Esophagus muscularis mucosa (tissue), 4 donors: ENCODE measurements around the gene VPS41. TPM values are rescaled to one million over a fixed set of nuclear protein-coding genes. Genes with fewer than 3 reads are reported as not detected.

ENCODE experiments used
- DNase-seq: peaks from one replicate; pipeline ENCODE4 v3.0.0-alpha.2; 2017; ENCODE audit errors: extremely low spot score
- H3K27ac ChIP-seq, 4 donors: fragments of 200-600 bp; sonication (generic); replicated peaks in 1 of 4; 1 replicate in 3 of 4; 2 replicates in 1 of 4; pipeline ENCODE4 v1.5.1; 2016 to 2019; ENCODE audit warnings: mild to moderate bottlenecking in 1 of 4
- H3K27me3 ChIP-seq, 4 donors: fragments of 200-600 bp; sonication (generic); one replicate each; pipeline versions ENCODE4 v1.5.1 to v1.6.0; 2016 to 2019
- H3K36me3 ChIP-seq, 4 donors: fragments of 200-600 bp; sonication (generic); one replicate each; pipeline ENCODE4 v1.5.1; 2016 to 2019
- H3K4me1 ChIP-seq, 4 donors: fragments of 200-600 bp; sonication (generic); one replicate each; pipeline ENCODE4 v1.5.1; 2016 to 2019
- H3K4me3 ChIP-seq, 4 donors: fragments of 200-600 bp; sonication (generic); 1 replicate in 2 of 4; 2 replicates in 2 of 4; pipeline ENCODE4 v1.5.1; 2016 to 2019; ENCODE audit warnings: mild to moderate bottlenecking in 4 of 4, moderate library complexity in 1 of 4
- H3K9me3 ChIP-seq, 4 donors: fragments of 200-600 bp; sonication (generic); 1 replicate in 3 of 4; 2 replicates in 1 of 4; pipeline ENCODE4 v1.5.1; 2016 to 2019
- EP300 ChIP-seq: sonication (generic); formaldehyde crosslinking; IDR thresholded peaks from one replicate; pipeline ENCODE4 v1.6.1; 2017; ENCODE audit warnings: antibody characterized with exemption
- POLR2A ChIP-seq: fragments of 450-650 bp; IDR thresholded peaks from one replicate; pipeline ENCODE4 v1.6.1; 2017; ENCODE audit warnings: antibody characterized with exemption, moderate library complexity, mild to moderate bottlenecking, low read depth
- POLR2AphosphoS5 ChIP-seq, 2 donors: sonication (generic); formaldehyde crosslinking; IDR thresholded peaks; one replicate each; pipeline ENCODE4 v1.6.1; 2017; ENCODE audit warnings: antibody characterized with exemption in 2 of 2
- WGBS: methylation state at CpG from one replicate; pipeline ENCODE4 v1.1.5; 2018; 5-methylcytosine and 5-hydroxymethylcytosine counted together
- intact Hi-C: fragments of 100-400 bp; cut with DNase I; formaldehyde crosslinking; loops from one replicate; pipeline ENCODE4 v1.15.1; 2023
- total RNA-seq, 4 donors: library from RNA; depleted of rRNA; stranded (reverse); fragments of >200 nt; gene quantifications; one replicate each; pipeline versions ENCODE4 v1.1.0 to v1.2.1, GENCODE V29; 2016
- TF ChIP-seq, protein P1 (sequence below), 3 experiments: fragments of 200-600 bp in 2 of 3; fragments of 450-650 bp in 1 of 3; sonication (generic) in 2 of 3; IDR thresholded peaks; one replicate each; pipeline ENCODE4 v1.5.1; 2017 to 2019; ENCODE audit warnings: antibody characterized with exemption in 3 of 3, mild to moderate bottlenecking in 2 of 3, moderate library complexity in 1 of 3

The VPS41 gene
- total RNA-seq, 4 donors from 2014 or later: 32.0 to 50.3 (median 32.9) TPM

DNA sequence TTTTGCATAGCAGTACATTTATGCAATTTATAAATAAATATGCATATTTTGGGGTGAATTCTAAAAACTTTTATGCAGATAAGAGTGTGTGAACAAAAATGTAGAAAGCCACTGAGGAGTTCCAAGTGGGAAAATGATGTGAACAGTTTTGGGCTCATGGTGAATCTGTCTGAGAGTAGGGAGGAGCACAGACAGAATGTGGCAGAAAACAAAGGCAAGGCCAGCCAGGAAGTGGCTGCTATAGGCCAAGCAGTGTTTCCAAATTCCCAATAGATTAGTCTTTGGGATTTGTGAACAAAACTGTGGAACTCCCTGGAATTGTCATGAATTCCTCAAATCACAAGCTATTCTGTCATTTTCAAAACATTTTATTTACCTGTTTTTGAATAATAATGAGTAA, 204.2 kb downstream of the VPS41 start:
- intact Hi-C loops: no loop called here
- TF ChIP-seq POLR2A (no peak), POLR2AphosphoS5 (IDR thresholded peaks at IDR 0.05) (no peak), EP300 (no peak)
- TF ChIP-seq, protein P1, sequence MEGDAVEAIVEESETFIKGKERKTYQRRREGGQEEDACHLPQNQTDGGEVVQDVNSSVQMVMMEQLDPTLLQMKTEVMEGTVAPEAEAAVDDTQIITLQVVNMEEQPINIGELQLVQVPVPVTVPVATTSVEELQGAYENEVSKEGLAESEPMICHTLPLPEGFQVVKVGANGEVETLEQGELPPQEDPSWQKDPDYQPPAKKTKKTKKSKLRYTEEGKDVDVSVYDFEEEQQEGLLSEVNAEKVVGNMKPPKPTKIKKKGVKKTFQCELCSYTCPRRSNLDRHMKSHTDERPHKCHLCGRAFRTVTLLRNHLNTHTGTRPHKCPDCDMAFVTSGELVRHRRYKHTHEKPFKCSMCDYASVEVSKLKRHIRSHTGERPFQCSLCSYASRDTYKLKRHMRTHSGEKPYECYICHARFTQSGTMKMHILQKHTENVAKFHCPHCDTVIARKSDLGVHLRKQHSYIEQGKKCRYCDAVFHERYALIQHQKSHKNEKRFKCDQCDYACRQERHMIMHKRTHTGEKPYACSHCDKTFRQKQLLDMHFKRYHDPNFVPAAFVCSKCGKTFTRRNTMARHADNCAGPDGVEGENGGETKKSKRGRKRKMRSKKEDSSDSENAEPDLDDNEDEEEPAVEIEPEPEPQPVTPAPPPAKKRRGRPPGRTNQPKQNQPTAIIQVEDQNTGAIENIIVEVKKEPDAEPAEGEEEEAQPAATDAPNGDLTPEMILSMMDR (IDR thresholded peaks at IDR 0.05): no peak
- Histone ChIP-seq H3K27me3 (peaks cover 0 to 12% (median 0%) of the 10 kb centered on the region in 4 donors), H3K27ac (no peak overlapping the region), H3K4me1 (no peaks in the 10 kb centered on the region), H3K9me3 (no peaks in the 10 kb centered on the region), H3K36me3 (no peaks in the 10 kb centered on the region), H3K4me3 (no peak overlapping the region)
- no peak for DNase-seq

DNA sequence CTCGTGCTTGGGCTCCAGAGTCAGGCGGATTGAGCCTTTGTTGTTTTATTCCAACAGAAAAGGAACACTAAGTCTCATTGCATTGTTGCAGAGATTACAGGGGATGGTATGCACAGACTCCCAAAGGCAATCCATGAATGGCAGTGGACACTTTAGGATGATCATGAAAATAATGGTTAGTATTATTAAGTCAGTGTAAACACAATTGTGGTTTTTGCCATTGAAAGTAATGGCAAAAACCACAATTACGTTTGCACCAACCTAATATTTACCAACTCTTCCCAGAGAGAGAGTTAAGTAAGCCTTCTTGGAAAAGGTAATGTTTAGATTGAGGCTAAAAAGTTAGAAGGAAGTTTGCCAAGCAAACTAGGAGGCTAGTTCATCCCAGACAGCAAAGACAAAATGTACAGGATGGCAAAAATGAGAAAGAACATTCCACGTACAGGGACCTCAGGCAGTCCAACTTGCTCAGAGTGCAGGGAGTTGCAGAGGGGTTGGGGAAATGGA, 204.9 kb downstream of the VPS41 start:
- TF ChIP-seq EP300: no peak
- no peak for TF ChIP-seq POLR2AphosphoS5 (IDR thresholded peaks at IDR 0.05)
- TF ChIP-seq, protein P1 (IDR thresholded peaks at IDR 0.05): no peak
- no peak for TF ChIP-seq POLR2A
- peaks cover 0 to 12% (median 0%) of the 10 kb centered on the region in 4 donors for H3K27me3 ChIP-seq
- no peak overlapping the region for H3K4me3 ChIP-seq
- DNase-seq: no peak
- no peaks in the 10 kb centered on the region for H3K9me3 ChIP-seq
- intact Hi-C loops: no loop called here
- H3K36me3 ChIP-seq: no peaks in the 10 kb centered on the region
- 55% methylated on average over 4 of the region's 4 CpGs for WGBS
- H3K27ac ChIP-seq: no peak overlapping the region
- no peaks in the 10 kb centered on the region for H3K4me1 ChIP-seq

DNA sequence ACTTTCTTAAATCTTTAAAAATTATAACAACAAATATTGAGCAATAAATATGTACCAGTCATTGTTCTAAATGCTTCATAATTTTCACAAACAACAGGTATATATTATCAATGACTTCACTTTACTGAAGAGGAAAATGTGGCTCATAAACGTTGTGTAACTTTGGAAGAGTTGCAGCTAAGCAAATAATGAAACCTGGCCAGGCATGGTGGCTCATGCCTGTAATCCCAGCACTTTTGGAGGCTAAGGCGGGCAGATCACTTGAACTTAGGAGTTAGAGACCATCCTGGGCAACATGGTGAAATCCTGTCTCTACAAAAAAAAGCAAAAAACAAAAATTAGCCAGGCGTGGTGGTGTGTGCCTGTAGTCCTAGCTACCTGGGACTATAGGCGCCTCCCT, 205.9 kb downstream of the VPS41 start:
- no peak overlapping the region for H3K27ac ChIP-seq
- peaks cover 0 to 8% (median 0%) of the 10 kb centered on the region in 4 donors for H3K27me3 ChIP-seq
- H3K9me3 ChIP-seq: no peaks in the 10 kb centered on the region
- H3K36me3 ChIP-seq: no peaks in the 10 kb centered on the region
- no peaks in the 10 kb centered on the region for H3K4me1 ChIP-seq
- no peak overlapping the region for H3K4me3 ChIP-seq
- TF ChIP-seq, protein P1 (IDR thresholded peaks at IDR 0.05): no peak
- TF ChIP-seq POLR2A: no peak
- TF ChIP-seq POLR2AphosphoS5 (IDR thresholded peaks at IDR 0.05): no peak
- no peak for TF ChIP-seq EP300
- DNase-seq: no peak
- intact Hi-C loops: no loop called here
- WGBS: 96% methylated on average over 4 of the region's 4 CpGs

DNA sequence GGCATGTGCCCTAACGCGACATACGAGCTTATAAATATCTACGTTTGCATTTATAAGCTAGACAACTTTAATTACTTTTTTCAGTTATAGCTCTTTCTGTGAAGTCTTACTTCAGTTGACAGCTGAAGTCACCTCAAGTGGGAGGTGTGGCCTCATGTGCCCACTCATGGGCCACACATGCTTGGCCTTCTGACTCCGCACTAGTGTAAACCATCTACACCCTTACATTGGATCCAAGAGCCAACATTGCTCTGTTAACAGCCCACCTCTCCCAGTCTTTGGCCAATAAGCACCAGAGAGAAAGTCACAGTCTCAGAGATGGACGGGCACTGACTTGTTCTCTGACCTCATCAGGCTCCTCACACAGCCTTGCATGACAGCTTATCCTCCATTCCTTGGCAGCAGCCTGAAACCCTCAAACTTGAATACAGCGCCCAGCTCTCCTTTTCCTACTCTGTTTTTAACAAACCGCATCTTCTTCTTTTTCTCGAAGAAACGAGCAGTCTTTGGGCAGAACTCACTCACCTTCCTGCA, 206.9 kb downstream of the VPS41 start:
- no peaks in the 10 kb centered on the region for H3K36me3 ChIP-seq
- no peak overlapping the region for H3K27ac ChIP-seq
- H3K4me1 ChIP-seq: no peaks in the 10 kb centered on the region
- 90% methylated on average over 10 of the region's 10 CpGs for WGBS
- no peak for DNase-seq
- no peaks in the 10 kb centered on the region for H3K27me3 ChIP-seq
- no peaks in the 10 kb centered on the region for H3K9me3 ChIP-seq
- intact Hi-C loops: no loop called here
- no peak for TF ChIP-seq EP300
- TF ChIP-seq POLR2A: no peak
- TF ChIP-seq POLR2AphosphoS5 (IDR thresholded peaks at IDR 0.05): no peak
- TF ChIP-seq, protein P1 (IDR thresholded peaks at IDR 0.05): no peak
- H3K4me3 ChIP-seq: no peak overlapping the region

DNA sequence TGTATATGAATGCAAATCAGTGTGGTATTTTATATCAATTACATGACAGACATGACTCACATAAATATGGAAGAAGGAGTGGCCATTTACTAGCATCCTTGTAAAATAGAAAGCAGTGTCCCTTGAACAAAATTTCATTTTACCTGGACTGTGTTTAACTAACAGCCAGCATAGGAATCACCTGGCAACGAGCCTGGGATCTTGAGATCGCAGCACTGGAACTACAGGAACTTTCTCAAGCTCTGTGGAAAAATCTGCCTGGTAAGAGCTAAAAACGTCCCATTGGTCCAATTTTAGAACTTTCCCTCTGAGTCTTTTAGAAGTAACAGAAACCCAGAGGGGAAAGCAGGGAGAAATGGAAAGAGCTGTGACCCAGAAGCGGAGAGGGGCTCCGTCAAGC, 208.9 kb downstream of the VPS41 start:
- TF ChIP-seq POLR2A: no peak
- TF ChIP-seq EP300: no peak
- TF ChIP-seq, protein P1 (IDR thresholded peaks at IDR 0.05): no peak
- no peak for TF ChIP-seq POLR2AphosphoS5 (IDR thresholded peaks at IDR 0.05)
- no peaks in the 10 kb centered on the region for H3K9me3 ChIP-seq
- no peak overlapping the region for H3K27ac ChIP-seq
- DNase-seq: no peak
- intact Hi-C loops: no loop called here
- no peaks in the 10 kb centered on the region for H3K36me3 ChIP-seq
- H3K4me1 ChIP-seq: no peaks in the 10 kb centered on the region
- no peaks in the 10 kb centered on the region for H3K27me3 ChIP-seq
- 46% methylated on average over 5 of the region's 5 CpGs for WGBS
- no peak overlapping the region for H3K4me3 ChIP-seq
